HL-60/S4 treated with phorbol 12-myristate 13-acetate at 8.2 ng/mL for 4 days and 3 days (cell line): Measurements from ENCODE around the gene UTS2R.
"Not testable (repeated sequence)": the region's sequence is repeated elsewhere in the genome, so short reads cannot be mapped to it uniquely, and the experiment has no call there.

ENCODE experiments used
- in situ Hi-C: fragments of 300-500 bp; cut with MboI; formaldehyde crosslinking; loops from 2 replicates; pipeline ENCODE4 v1.15.0; 2022; ENCODE audit warnings: low sequenced_read_pairs

UTS2R gene

DNA sequence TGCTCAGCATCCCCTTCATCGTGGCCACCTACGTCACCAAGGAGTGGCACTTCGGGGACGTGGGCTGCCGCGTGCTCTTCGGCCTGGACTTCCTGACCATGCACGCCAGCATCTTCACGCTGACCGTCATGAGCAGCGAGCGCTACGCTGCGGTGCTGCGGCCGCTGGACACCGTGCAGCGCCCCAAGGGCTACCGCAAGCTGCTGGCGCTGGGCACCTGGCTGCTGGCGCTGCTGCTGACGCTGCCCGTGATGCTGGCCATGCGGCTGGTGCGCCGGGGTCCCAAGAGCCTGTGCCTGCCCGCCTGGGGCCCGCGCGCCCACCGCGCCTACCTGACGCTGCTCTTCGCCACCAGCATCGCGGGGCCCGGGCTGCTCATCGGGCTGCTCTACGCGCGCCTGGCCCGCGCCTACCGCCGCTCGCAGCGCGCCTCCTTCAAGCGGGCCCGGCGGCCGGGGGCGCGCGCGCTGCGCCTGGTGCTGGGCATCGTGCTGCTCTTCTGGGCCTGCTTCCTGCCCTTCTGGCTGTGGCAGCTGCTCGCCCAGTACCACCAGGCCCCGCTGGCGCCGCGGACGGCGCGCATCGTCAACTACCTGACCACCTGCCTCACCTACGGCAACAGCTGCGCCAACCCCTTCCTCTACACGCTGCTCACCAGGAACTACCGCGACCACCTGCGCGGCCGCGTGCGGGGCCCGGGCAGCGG is 3.2 kb downstream of the UTS2R start:
- in situ Hi-C loops, result no loop called here

DNA sequence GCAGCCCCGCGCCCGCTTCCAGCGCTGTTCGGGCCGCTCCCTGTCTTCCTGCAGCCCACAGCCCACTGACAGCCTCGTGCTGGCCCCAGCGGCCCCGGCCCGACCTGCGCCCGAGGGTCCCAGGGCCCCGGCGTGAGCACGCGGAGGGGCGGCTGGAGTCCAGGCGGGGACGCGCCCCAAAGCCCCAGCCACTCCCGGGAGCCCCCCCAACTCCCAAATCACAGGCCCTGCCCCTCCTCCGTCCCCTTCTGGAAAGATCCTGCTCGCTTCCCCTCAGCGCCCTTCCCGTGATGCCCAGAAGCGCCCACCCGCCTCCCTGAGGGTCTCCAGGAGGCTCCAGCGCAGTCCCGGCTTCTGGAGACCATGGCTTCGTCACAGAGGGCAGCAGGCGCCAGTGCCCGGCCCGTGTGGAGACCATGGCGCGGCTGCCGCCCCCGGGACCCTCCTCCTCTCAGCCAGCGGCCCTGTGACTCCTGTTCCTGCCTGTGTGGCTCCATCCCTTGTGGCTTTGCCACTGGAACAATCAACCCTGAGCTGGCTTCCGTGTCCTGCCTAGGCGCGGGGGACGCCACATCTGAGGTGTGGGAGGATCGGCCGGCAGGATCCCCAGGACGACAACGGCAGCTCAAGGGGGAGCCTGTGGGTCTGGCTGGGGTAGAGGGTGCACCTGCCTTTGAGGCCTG is 3.9 kb downstream of the UTS2R start:
- in situ Hi-C loops, result no loop called here

DNA sequence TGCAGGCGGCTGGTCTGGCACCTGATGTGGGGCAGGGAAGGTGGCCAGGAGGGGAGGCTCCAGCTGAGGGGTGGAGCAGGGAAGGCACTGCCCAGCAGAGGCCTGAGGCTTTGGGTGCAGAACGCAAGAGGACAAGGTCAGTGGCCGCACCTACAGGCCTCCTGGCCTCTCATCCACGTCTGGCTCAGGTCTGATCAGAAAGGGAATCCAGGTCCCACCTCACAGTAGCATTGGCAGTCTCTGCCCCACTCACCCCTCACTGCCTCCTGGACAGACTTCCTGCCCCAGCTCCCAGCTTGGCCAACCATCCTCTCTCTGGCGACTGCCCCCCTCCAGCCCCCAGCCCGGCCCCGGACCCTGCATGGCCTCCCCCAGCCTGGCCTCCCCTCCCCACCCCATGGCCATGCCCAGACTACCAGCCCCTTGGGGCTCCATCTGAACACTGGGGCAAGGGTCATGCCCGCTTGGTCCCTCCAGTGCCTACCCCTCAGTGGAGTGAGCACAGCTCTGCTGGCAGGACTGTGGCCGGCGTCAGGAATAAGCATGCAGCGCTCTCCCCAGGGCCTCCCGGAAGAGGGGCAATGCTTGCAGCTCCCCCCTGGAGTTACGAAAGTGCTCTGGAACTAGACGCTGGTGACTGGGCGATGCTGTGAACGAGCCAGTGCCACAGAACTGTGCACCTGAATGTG is 4.6 kb downstream of the UTS2R start:
- in situ Hi-C loops, result no loop called here

DNA sequence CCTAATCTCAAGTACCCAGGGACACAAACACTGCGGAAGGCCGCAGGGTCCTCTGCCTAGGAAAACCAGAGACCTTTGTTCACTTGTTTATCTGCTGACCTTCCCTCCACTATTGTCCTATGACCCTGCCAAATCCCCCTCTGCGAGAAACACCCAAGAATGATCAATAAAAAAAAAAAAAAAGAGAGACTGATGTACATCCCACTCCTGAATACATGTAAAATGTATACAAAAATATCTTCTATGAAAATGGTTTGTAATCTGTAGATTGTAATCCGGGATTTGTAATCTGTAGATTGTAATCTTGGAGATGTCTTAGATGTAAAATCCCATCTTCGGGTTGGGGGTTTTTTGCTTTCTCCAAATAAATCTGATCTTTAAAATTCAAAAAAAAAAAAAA is 5.7 kb downstream of the UTS2R start:
- in situ Hi-C loops, result not testable (repeated sequence)

DNA sequence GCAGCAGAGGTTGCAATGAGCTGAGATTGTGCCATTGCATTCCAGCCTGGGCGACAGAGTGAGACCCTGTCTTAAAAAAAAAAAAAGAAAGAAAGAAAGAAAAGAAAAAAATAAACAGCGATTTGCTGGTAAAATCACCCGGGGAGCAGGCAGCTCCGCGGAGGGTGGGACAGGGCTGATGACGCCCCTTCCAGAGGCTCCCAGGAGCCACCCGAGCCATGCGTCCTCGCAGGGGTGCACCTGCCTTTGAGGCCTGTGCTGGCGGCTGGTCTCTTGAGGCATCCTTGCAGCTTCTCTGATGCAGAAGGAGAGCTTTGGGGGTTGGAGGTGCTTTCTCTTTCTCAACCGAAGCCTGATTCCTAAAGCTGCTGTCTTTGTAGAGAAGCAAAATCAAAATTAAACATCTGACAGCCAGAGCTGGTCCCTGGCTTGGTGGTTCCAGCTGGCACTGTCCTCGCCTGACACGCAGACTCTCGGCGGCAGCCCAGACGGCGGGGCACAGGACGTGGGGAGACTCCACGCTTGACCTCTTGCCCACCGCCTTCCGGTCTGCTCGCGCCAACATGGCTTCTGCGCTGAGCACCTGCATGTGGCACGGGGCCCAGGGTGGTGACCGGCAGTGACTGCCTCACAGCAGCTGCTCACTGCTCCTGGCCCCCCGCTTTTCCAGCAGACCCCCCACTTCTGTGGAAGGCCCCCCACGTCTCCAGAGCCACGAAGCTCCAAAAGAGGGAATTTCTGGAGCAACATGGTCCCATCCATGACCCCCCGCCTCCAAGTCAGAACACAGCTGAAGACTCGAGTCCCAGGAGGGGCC is 6.6 kb downstream of the UTS2R start:
- in situ Hi-C loops, result no loop called here

DNA sequence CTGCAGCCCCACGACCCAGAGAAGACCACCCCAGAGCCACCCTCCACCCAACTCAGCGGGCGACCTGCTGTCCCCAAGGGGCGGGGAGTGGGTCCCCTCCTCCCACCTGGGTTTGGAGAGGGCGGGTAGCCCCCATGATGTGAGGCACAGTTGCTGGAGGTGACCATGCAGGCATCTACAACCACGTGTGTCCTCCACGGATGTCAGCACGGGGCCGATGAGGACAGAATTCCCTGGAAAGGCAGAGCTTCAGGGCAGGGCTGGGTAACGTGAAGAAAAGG is 7.1 kb downstream of the UTS2R start:
- in situ Hi-C loops, result no loop called here

DNA sequence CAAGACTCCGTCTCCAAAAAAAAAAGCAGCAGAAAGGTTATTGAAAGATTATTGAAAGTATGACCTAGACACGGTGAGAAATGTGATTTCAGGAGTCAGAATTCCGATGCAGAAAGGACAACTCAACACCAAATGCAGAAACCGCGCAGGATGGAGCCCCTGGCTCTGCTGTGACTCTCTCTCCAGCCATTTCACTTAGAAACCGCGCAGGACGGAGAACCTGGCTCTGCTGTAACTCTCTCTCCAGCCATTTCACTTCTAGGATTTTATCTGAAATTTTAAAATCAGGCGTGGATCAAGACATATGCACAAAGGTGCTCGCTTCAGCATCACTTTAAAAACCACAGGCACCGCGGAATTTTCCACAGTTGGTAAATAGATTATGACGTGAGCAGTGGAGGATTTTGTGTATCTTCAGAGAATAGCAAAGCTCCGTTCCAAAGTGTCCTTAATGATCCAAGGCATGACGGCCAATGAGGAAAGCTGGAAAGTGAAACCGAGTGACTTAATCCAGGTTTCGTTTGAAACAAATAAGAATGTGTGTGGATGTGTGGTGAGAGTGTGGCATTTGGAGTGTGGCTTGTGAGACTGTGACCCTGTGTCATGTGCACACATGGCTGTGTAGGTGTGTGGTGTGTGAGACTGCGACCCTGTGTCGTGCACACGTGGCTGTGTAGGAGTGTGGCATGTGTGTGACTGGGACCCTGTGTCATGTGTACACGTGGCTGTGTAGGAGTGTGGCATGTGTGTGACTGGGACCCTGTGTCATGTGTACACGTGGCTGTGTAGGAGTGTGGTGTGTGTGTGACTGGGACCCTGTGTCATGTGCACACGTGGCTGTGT is 9.5 kb downstream of the UTS2R start:
- in situ Hi-C loops, result no loop called here

DNA sequence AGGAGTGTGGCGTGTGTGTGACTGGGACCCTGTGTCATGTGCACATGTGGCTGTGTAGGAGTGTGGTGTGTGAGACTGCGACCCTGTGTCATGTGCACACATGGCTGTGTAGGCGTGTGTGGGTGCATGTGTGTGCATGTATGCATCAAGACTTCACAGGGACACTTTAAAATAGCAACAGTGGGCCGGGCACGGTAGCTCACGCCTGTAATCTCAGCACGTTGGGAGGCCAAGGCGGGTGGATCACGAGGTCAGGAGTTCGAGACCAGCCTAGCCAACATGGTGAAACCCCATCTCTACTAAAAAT is 10.1 kb downstream of the UTS2R start:
- in situ Hi-C loops, result not testable (repeated sequence)

DNA sequence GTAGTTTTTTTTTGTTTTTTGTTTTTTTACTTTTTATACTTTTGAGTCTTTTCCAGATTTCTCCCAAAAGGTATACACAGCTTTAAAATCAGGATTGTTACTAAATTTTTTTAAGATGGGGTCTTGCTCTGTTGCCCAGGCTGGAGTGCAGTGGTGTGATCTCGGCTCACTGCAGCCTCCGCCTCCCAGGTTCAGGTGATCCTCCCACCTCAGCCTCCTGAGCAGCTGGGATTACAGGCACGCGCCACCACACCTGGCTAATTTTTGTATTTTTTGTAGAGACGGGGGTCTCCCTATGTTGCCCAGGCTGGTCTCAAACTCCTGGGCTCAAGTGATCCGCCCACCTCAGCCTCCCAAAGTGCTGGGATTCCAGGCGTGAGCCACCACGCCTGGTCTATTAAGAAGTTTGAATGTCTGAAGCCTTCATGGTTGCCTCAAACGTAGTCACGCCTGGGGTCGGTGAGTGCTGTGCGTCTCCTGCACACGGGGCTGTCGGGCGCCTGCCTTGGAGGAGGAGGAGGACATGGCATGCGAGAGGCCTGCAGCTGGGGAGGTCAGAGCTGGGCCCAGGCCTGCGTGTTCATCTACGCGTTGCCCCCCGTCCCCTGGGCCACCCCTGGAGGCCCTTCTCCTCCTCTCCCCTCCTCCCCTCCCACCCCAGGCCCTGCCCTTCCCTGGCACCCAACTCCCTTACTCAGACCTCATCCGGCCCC is 10.8 kb downstream of the UTS2R start:
- in situ Hi-C loops, result not testable (repeated sequence)

DNA sequence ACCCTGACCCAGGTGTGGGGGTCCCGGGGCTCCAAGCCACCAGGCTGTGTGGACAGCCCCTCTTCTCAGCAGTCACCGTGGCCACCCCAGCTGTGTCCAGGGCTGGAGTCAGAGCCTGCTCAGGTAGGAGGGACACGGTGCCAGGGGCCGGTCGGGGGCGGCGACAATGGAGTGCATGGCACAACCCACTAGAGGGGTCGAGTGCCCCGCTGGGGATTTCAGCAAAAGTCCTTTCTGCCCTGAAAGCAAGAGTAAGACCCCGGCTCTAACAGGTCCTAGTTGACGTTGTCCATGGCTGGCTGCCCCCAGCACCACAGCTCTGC is 11.3 kb downstream of the UTS2R start:
- in situ Hi-C loops, result no loop called here

DNA sequence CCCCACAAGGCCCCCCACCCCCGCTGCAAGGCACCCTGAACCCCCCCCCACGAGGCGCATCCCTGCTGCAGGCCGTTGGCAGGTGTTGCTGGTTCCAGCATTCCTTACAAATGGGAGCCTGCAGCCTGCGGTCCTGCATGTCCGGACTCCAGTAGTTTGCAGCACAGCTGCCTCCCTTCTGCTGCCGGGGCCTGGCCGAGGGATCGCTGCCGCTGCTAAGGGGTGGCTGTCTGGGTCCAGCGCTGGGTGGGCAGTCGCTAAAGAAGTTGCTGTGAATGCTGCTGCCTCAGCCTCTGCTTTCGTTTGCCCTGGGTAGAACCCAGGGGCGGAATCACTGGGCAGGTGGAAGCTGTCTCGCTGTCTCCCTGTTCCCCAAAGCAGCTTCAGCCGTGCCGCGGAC is 11.8 kb downstream of the UTS2R start:
- in situ Hi-C loops, result no loop called here

DNA sequence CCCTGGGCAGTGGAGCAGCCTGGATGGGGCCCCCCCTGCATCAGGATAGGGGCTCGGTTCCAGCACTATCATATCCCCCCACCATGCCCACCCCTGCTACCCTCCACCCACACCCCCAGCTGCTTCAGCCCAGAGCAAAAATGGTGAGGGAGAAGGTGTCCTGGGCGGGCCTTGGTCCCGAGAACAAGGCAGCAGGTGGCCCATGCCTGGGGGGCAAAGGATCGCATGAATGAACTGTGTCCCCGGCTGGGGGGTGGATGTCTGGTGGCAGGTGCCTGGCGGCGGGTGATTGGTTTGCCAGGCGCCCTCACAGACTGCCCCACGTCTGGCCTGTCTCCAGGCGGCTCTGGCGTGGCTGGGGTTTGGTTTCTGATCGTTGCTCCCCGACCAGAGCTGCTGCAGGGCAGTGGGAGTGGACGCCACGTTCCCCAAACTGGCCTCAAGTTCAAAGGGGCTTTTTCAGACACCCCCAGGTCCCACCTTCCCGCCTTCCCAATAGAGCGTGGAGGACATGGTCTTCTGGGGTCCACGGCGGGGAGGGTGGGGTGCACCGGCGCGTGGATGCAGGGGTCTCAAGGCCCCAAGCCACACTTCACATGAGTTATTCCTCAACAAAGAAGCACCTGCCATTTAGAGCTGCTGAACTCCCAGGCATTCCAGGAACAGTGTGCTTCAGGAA is 12.6 kb downstream of the UTS2R start:
- in situ Hi-C loops, result no loop called here

DNA sequence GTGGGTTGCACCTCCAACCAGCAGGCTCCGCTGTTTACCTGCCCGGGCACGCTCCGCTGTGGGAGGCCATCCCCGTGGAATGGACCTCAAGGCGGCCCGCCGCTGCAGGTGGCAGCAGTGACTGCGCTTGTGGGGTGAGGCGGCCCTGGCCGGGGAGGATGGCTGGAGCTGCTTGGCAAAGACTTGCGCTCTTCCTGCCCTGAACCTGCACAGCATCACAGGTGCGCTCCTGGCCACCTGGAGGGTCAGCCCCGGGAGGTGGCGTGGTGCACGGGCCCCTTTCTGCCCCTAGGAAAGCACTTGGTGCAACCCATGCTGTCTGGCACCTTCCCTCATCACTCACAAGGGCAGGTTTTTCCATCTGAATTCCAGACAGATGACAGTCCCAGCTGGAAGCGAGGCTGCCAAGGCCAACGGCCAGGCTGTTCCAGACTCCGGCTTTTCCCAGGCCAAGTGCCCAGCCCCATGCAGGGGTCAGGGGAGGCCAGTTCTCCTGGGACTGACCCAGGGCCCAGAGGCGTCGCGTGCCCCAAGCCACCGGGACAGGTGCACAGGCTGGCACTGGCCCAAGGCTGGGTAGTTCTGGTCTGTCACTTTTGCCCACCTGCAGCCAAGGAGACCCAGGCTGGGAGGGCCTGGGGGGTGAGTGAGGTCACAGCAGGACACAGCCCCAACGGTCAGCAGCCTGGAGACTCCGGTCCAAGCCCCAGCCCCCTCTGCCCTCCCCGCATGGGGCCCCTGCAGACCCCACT is 13.3 kb downstream of the UTS2R start:
- in situ Hi-C loops, result no loop called here

DNA sequence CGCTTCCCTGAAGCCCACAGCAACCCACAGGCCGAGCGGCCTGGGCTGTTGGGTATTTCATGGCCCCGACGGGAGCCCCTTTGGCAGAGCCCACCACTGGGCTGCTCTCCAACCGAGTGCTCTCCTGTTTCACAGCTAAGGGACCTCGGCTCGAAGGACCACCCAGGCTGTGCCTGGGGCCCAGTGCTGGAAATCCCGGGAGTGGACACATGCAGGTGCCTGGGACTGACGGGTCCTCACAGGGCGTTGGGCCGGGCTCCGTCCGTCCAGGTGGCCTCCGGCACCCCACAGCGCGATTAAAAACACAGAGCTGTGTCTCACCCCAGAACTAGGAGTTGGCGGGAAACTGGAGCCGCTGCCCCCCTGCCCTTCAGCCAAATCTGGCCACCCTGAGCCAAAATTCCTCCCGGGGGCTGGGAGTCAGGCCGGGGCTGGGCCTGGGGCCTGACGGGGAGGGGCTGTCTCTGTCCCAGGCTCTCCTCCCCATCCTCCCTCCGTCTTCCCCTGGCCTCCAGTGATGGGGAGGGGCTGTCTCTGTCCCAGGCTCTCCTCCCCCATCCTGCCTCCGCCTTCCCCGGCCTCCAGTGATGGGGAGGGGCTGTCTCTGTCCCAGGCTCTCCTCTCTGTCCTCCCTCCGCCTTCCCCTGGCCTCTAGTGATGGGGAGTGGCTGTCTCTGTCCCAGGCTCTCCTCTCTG is 14.1 kb downstream of the UTS2R start:
- in situ Hi-C loops, result no loop called here

DNA sequence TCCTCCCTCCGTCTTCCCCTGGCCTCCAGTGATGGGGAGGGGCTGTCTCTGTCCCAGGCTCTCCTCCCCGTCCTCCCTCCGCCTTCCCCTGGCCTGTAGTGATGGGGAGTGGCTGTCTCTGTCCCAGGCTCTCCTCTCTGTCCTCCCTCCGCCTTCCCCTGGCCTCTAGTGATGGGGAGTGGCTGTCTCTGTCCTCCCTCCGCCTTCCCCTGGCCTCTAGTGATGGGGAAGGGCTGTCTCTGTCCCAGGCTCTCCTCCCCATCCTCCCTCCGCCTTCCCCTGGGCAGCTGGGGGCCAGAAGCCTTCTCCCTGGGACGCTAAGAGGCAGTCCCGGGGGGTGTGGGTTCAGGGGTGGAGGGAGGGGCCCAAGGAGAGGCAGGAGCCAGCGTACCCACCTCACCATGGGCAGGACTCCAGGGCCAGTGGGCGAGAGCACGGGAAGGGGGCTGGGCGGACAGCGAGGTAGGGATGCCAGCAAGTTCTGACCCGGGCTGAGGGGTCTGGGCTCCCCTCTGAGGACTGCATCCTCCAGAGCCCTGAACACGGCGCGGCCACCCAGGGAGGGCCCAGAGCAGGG is 14.8 kb downstream of the UTS2R start:
- in situ Hi-C loops, result no loop called here

DNA sequence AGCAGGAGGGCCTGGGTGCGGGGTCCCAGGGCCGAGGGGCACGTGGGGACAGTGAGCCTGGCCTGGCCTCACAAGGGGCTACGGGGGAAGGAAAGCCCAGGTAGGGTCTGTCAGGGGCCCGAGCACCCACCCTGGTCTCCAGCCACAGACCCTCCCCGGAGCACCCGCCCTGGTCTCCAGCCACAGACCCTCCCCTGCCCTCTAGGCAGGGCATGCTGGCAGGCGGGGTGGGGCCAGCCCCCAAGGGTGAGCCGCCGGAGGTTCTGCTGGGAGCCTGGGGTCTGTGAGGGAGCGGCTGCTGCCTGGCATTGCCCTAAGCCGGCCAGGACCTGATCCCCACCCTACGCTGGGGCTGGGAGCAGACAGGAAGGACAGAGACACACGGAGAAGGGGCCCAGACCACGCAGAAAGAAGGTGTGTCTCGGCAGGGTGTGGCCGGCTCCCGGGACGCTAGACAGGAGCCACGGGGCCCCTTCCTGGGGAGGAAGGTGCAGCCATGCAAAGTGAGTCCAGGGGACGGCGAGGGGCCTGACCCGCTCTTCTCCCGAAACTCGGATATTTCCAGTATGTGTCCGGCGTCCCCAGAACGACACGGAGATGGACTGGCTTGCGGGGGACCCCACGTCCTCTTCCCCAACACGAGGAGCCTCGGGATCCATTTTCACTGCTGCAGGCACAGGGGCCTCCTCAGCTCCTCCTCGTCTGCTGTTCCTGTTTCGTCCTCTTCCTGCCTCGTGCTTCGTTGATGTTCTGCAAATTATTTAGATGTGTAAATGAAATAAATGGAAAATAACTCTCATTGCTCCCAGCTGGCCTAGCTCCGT is 15.5 kb downstream of the UTS2R start:
- in situ Hi-C loops, result no loop called here

DNA sequence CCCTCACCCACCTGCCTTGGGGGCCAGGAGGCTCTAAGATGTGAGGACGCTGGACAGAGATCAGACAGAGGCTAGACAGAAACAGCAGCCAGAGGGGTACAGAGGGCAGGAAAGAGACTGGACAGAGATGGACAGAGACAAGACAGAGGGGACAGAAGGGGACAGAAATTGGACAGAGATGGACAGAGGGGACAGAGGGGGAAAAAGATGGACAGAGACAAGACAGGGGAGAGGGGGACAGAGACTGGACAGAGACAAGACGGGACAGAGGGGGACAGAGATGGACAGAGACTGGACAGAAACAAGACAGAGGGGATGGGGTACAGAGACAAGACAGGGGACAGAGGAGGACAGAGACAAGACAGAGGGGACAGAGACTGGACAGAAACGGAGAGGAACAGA is 16.1 kb downstream of the UTS2R start:
- in situ Hi-C loops, result no loop called here
